ENCODE data around the gene CAPN11. TPM values are rescaled to one million over a fixed set of nuclear protein-coding genes. Genes with fewer than 3 reads are reported as not detected.

The CAPN11 gene
- total and polyA plus RNA-seq, 4 donors = 0.08 to 0.19 (median 0.09) TPM; not detected in 1

DNA sequence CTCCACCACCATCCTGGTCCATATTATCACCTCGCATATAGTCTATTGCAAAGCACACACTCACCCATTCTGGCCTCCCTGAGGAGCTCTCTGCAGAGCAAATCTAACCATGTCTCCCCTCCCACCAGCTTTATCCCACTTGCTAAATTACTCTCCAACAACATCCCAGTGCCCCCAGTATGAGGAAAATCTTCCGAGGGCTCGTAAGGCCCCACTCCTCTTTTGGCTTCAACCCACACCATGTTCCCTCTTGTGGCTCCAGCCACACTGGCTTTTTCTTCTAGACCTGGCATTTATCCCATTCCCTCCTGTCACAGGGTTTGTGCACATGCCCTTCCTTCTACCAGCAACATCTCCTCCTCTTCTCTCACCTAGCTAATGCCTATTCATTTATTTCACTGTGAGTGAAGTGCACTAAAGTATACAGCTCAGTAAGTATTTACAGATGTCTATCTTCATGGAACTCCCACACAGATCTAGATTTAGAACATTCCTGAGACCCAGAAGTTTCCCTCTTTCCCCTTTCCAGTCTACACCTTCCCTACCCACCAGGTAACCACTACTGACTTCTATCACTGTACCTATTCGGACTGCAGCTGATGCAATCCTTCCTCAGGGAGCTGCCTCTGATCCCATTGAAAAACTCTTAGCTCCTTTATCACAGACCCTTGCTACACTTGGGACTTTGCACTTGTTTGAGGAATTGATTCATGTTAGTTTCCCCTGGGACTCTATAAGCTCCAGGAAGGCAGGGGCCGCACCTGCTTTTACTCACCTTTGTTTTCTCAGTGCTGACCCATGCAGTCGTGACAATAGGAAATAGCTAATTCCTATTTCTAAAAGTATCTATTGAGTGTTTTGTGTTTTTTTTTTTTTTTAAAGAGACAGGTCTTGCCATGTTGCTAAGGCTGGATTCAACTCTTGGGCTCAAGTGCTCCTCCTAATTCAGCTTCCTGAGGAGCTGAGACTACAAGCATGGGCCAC, 46.9 kb upstream of the CAPN11 start (continued):
- TF ChIP-seq, protein P1, sequence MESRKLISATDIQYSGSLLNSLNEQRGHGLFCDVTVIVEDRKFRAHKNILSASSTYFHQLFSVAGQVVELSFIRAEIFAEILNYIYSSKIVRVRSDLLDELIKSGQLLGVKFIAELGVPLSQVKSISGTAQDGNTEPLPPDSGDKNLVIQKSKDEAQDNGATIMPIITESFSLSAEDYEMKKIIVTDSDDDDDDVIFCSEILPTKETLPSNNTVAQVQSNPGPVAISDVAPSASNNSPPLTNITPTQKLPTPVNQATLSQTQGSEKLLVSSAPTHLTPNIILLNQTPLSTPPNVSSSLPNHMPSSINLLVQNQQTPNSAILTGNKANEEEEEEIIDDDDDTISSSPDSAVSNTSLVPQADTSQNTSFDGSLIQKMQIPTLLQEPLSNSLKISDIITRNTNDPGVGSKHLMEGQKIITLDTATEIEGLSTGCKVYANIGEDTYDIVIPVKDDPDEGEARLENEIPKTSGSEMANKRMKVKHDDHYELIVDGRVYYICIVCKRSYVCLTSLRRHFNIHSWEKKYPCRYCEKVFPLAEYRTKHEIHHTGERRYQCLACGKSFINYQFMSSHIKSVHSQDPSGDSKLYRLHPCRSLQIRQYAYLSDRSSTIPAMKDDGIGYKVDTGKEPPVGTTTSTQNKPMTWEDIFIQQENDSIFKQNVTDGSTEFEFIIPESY (IDR thresholded peaks at IDR 0.05) = no peak
- TF ChIP-seq JUND (IDR thresholded peaks at IDR 0.05) (peak in 1 of 2 donors; percentile 51), ATF3 (IDR thresholded peaks at IDR 0.05) (peak; percentile 80)
- TF ChIP-seq, protein P2, sequence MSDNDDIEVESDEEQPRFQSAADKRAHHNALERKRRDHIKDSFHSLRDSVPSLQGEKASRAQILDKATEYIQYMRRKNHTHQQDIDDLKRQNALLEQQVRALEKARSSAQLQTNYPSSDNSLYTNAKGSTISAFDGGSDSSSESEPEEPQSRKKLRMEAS (IDR thresholded peaks at IDR 0.05) = peak; percentile 31

DNA sequence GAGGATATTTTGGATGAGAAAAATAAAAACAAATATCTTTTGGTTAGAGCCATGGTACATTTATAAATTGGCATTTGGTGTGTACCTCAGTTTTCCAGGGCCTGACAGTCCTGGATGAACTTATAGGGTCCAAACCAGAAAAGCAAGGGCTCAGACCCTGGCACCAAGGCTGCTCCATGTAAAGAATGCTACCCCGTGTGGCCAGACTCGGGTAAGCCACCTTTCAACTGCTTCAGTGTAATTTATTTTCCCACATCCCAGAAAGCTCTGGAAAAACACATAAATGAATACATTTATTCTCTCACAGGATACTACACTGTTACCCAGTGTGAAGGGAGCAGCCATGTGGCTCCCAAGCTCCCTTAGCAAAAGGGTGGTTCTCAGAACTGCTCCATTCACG, 45.2 kb upstream of the CAPN11 start:
- 70% methylated on average over 3 of the region's 3 CpGs for WGBS
- no peak overlapping the region for H3K9ac ChIP-seq (ENCODE audit: low read depth in 1 of 2, low read length in 2 of 2)
- no peaks in the 10 kb centered on the region for H3K9me3 ChIP-seq (ENCODE audit: control insufficient read depth in 4 of 4, low read length in 3 of 4)
- H3K27ac ChIP-seq (ENCODE audit: low read depth in 1 of 2, low read length in 2 of 2) = no peak overlapping the region
- H3K4me3 ChIP-seq (ENCODE audit: low read depth in 1 of 3, low read length in 3 of 3) = no peak overlapping the region
- peaks cover 4 to 15% (median 9%) of the 10 kb centered on the region in 4 donors for H3K36me3 ChIP-seq (ENCODE audit: control insufficient read depth in 4 of 4, insufficient read depth in 3 of 4, low read depth in 1 of 4, low read length in 3 of 4)
- no peak for DNase-seq (ENCODE audit: low spot score)
- H3K27me3 ChIP-seq (ENCODE audit: control insufficient read depth in 4 of 4, insufficient read depth in 4 of 4, low read length in 3 of 4) = no peaks in the 10 kb centered on the region
- H3K4me1 ChIP-seq (ENCODE audit: control insufficient read depth in 4 of 4, insufficient read depth in 4 of 4, low read length in 3 of 4) = peaks cover 17 to 62% (median 59%) of the 10 kb centered on the region in 4 donors
- TF ChIP-seq GABPA (IDR thresholded peaks at IDR 0.05 in 1 of 2, conservative IDR thresholded peaks at IDR 0.05 in 1 of 2) = no peak
- TF ChIP-seq, protein P3, sequence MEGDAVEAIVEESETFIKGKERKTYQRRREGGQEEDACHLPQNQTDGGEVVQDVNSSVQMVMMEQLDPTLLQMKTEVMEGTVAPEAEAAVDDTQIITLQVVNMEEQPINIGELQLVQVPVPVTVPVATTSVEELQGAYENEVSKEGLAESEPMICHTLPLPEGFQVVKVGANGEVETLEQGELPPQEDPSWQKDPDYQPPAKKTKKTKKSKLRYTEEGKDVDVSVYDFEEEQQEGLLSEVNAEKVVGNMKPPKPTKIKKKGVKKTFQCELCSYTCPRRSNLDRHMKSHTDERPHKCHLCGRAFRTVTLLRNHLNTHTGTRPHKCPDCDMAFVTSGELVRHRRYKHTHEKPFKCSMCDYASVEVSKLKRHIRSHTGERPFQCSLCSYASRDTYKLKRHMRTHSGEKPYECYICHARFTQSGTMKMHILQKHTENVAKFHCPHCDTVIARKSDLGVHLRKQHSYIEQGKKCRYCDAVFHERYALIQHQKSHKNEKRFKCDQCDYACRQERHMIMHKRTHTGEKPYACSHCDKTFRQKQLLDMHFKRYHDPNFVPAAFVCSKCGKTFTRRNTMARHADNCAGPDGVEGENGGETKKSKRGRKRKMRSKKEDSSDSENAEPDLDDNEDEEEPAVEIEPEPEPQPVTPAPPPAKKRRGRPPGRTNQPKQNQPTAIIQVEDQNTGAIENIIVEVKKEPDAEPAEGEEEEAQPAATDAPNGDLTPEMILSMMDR (IDR thresholded peaks at IDR 0.05; ENCODE audit: low read depth, low read length, missing input control) = peak; percentile 16

DNA sequence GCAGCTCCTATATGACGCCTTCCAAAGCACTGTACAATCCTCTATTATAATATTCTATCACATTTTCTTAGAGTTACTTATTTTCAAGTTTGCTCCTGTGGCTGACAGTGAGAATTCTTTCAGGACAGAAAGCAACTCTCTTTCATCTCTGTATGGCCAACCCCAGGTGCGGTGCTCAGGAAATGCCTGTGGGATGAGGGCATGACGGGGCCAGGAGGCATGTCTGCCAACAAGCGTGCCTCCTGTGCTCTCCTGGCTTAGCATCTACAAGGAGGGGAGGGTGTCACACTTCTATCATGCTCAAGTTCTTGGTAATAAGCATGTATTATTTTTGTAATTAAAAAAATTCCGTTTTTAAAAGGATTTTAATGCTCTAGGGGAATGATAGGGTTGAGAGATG, 42.8 kb upstream of the CAPN11 start:
- DNase-seq (ENCODE audit: low spot score) = no peak
- TF ChIP-seq HNF4G (IDR thresholded peaks at IDR 0.05) = no peak
- TF ChIP-seq, protein P1 (IDR thresholded peaks at IDR 0.05) = no peak
- TF ChIP-seq EGR1 (IDR thresholded peaks at IDR 0.05; ENCODE audit: low read depth in 2 of 2) = no peak
- TF ChIP-seq TAF1 (conservative IDR thresholded peaks at IDR 0.05) = no peak
- TF ChIP-seq JUND (IDR thresholded peaks at IDR 0.05) = no peak
- TF ChIP-seq SP1 (IDR thresholded peaks at IDR 0.05) = no peak
- TF ChIP-seq, protein P3 (IDR thresholded peaks at IDR 0.05; ENCODE audit: low read depth, low read length, missing input control) = no peak
- TF ChIP-seq, protein P2 (IDR thresholded peaks at IDR 0.05) = no peak
- TF ChIP-seq NR2F2 (IDR thresholded peaks at IDR 0.05) = no peak
- no peak for TF ChIP-seq GABPA (IDR thresholded peaks at IDR 0.05 in 1 of 2, conservative IDR thresholded peaks at IDR 0.05 in 1 of 2)
- TF ChIP-seq RXRA (IDR thresholded peaks at IDR 0.05) = no peak
- TF ChIP-seq REST (IDR thresholded peaks at IDR 0.05) = no peak
- H3K4me1 ChIP-seq (ENCODE audit: control insufficient read depth in 4 of 4, insufficient read depth in 4 of 4, low read length in 3 of 4) = peaks cover 15 to 52% (median 44%) of the 10 kb centered on the region in 4 donors
- H3K9me3 ChIP-seq (ENCODE audit: control insufficient read depth in 4 of 4, low read length in 3 of 4) = no peaks in the 10 kb centered on the region
- no peak overlapping the region for H3K4me3 ChIP-seq (ENCODE audit: low read depth in 1 of 3, low read length in 3 of 3)
- WGBS = 91% methylated on average over 5 of the region's 5 CpGs
- H3K27me3 ChIP-seq (ENCODE audit: control insufficient read depth in 4 of 4, insufficient read depth in 4 of 4, low read length in 3 of 4) = no peaks in the 10 kb centered on the region
- H3K36me3 ChIP-seq (ENCODE audit: control insufficient read depth in 4 of 4, insufficient read depth in 3 of 4, low read depth in 1 of 4, low read length in 3 of 4) = peaks cover 4 to 15% (median 9%) of the 10 kb centered on the region in 4 donors
- H3K27ac ChIP-seq (ENCODE audit: low read depth in 1 of 2, low read length in 2 of 2) = peak overlapping the region in 1 of 2 donors; percentile 25
- no peak overlapping the region for H3K9ac ChIP-seq (ENCODE audit: low read depth in 1 of 2, low read length in 2 of 2)

All from liver (tissue), 9 donors.